H9 (cell line): Measurements from ENCODE around the gene AMER2. TPM values are rescaled to one million over a fixed set of nuclear protein-coding genes. Genes with fewer than 3 reads are reported as not detected.
A peak's percentile ranks its signal among the peaks of the same experiment; 100 is the strongest.

Experiments used
- DNase-seq: peaks from one replicate; pipeline ENCODE4 v3.0.0-alpha.2; 2017
- H2AFZ ChIP-seq: one replicate; pipeline ENCODE4 v1.6.1; 2013; ENCODE audit warnings: mild to moderate bottlenecking, low read length, control low read depth, moderate library complexity
- H2AK5ac ChIP-seq: 2 replicates; pipeline ENCODE4 v1.6.1; 2013; ENCODE audit warnings: low read length, control low read depth, mixed read lengths; ENCODE audit not compliant: insufficient read length
- H2BK120ac ChIP-seq: one replicate; pipeline ENCODE4 v1.6.1; 2013; ENCODE audit warnings: low read depth, mild to moderate bottlenecking, low read length, control low read depth, inconsistent platforms; ENCODE audit not compliant: poor library complexity, severe bottlenecking
- H2BK12ac ChIP-seq: 2 replicates; pipeline ENCODE4 v1.6.1; 2013; ENCODE audit warnings: low read length, control low read depth, mixed read lengths, low read depth; ENCODE audit not compliant: insufficient read length
- H2BK15ac ChIP-seq: 2 replicates; pipeline ENCODE4 v1.6.1; 2013; ENCODE audit warnings: low read depth, low read length, control low read depth
- H2BK20ac ChIP-seq: one replicate; pipeline ENCODE4 v1.6.1; 2013; ENCODE audit warnings: low read depth, mild to moderate bottlenecking, low read length, control low read depth, inconsistent platforms; ENCODE audit not compliant: poor library complexity, severe bottlenecking
- H2BK5ac ChIP-seq: 2 replicates; pipeline ENCODE4 v1.6.1; 2013; ENCODE audit warnings: low read length, control low read depth, mixed read lengths; ENCODE audit not compliant: insufficient read length
- H3K14ac ChIP-seq: 2 replicates; pipeline ENCODE4 v1.6.1; 2013; ENCODE audit warnings: low read length, control low read depth; ENCODE audit not compliant: insufficient read depth
- H3K18ac ChIP-seq: 2 replicates; pipeline ENCODE4 v1.6.1; 2013; ENCODE audit warnings: low read depth, mild to moderate bottlenecking, mixed read lengths, low read length, control low read depth; ENCODE audit not compliant: insufficient read length
- H3K23ac ChIP-seq: 2 replicates; pipeline ENCODE4 v1.6.1; 2013; ENCODE audit warnings: low read length, control low read depth, mixed read lengths, low read depth; ENCODE audit not compliant: insufficient read length
- H3K23me2 ChIP-seq: 2 replicates; pipeline ENCODE4 v1.6.1; 2013; ENCODE audit warnings: low read depth, mild to moderate bottlenecking, mixed read lengths, low read length, control low read depth; ENCODE audit not compliant: insufficient read length, poor library complexity, severe bottlenecking
- H3K27ac ChIP-seq: 2 replicates; pipeline ENCODE4 v1.5.1; 2013; ENCODE audit warnings: low read length, control low read depth, mixed read lengths, low read depth; ENCODE audit not compliant: insufficient read length
- H3K27me3 ChIP-seq: 2 replicates; pipeline ENCODE4 v1.6.1; 2013; ENCODE audit warnings: low read length, control low read depth, inconsistent platforms; ENCODE audit not compliant: insufficient read depth
- H3K4ac ChIP-seq: 2 replicates; pipeline ENCODE4 v1.6.1; 2013; ENCODE audit warnings: low read depth, mild to moderate bottlenecking, control low read depth, inconsistent platforms, low read length, moderate library complexity
- H3K4me1 ChIP-seq: 2 replicates; pipeline ENCODE4 v1.6.1; 2013; ENCODE audit warnings: low read length, control low read depth, inconsistent platforms; ENCODE audit not compliant: insufficient read depth
- H3K4me2 ChIP-seq: 2 replicates; pipeline ENCODE4 v1.6.1; 2013; ENCODE audit warnings: low read length, control low read depth, mixed read lengths; ENCODE audit not compliant: insufficient read length, insufficient read depth
- H3K56ac ChIP-seq: 2 replicates; pipeline ENCODE4 v1.6.1; 2013; ENCODE audit warnings: low read depth, mild to moderate bottlenecking, mixed read lengths, low read length, control low read depth; ENCODE audit not compliant: insufficient read length
- H3K79me1 ChIP-seq: 2 replicates; pipeline ENCODE4 v1.6.1; 2013; ENCODE audit warnings: low read depth, mild to moderate bottlenecking, moderate library complexity, low read length, control low read depth, inconsistent platforms; ENCODE audit not compliant: insufficient read depth, poor library complexity, severe bottlenecking
- H3K79me2 ChIP-seq: 2 replicates; pipeline ENCODE4 v1.6.1; 2013; ENCODE audit warnings: low read length, control low read depth, inconsistent platforms; ENCODE audit not compliant: insufficient read depth
- H3K9ac ChIP-seq: 2 replicates; pipeline ENCODE4 v1.6.1; 2013; ENCODE audit warnings: low read length, control low read depth, mixed read lengths; ENCODE audit not compliant: insufficient read length; ENCODE audit errors: extremely low read depth
- H3K9me3 ChIP-seq: one replicate; pipeline ENCODE4 v1.6.1; 2013; ENCODE audit warnings: low read depth, low read length, inconsistent platforms; ENCODE audit not compliant: control insufficient read depth
- H3T11ph ChIP-seq: one replicate; pipeline ENCODE4 v1.6.1; 2013; ENCODE audit warnings: mild to moderate bottlenecking, low read length, control low read depth, inconsistent platforms
- H4K20me1 ChIP-seq: one replicate; pipeline ENCODE4 v1.6.1; 2013; ENCODE audit not compliant: control insufficient read depth, insufficient read length, insufficient read depth
- H4K5ac ChIP-seq: 2 replicates; pipeline ENCODE4 v1.6.1; 2013; ENCODE audit warnings: low read depth, mild to moderate bottlenecking, mixed read lengths, low read length, control low read depth; ENCODE audit not compliant: insufficient read length
- H4K8ac ChIP-seq: replicated peaks from 2 replicates; pipeline ENCODE4 v1.6.1; 2013; ENCODE audit warnings: low read length, control low read depth, mixed read lengths, low read depth; ENCODE audit not compliant: insufficient read length
- H4K91ac ChIP-seq: 2 replicates; pipeline ENCODE4 v1.6.1; 2013; ENCODE audit warnings: low read depth, mild to moderate bottlenecking, moderate library complexity, mixed read lengths, low read length, control low read depth; ENCODE audit not compliant: insufficient read length
- H3K27ac Mint-ChIP-seq, 3 experiments: 2 replicates in 2 of 3; 3 replicates in 1 of 3; pipeline ENCODE4 v1.8.0; 2020 to 2021; ENCODE audit warnings: mixed read lengths in 3 of 3, mild to moderate bottlenecking in 1 of 3, moderate library complexity in 1 of 3
- H3K27me3 Mint-ChIP-seq: 2 replicates; pipeline ENCODE4 v1.8.0; 2021; ENCODE audit warnings: low read depth, mild to moderate bottlenecking, moderate library complexity, mixed read lengths
- H3K36me3 Mint-ChIP-seq, 3 experiments: 2 replicates in 2 of 3; 3 replicates in 1 of 3; pipeline ENCODE4 v1.8.0; 2020 to 2021; ENCODE audit warnings: low read depth in 3 of 3, mixed read lengths in 3 of 3; ENCODE audit not compliant: insufficient read depth in 1 of 3
- H3K4me1 Mint-ChIP-seq, 2 experiments: 2 replicates each; pipeline ENCODE4 v1.8.0; 2020; ENCODE audit warnings: mixed read lengths in 2 of 2
- H3K4me3 Mint-ChIP-seq, 2 experiments: 2 replicates in 1 of 2; 3 replicates in 1 of 2; pipeline ENCODE4 v1.8.0; 2020 to 2021; ENCODE audit warnings: mild to moderate bottlenecking in 2 of 2, mixed read lengths in 2 of 2, moderate library complexity in 1 of 2
- H3K9me3 Mint-ChIP-seq, 2 experiments: 2 replicates in 1 of 2; 3 replicates in 1 of 2; pipeline ENCODE4 v1.8.0; 2020; ENCODE audit warnings: mild to moderate bottlenecking in 2 of 2, mixed read lengths in 2 of 2, moderate library complexity in 1 of 2
- CTCF ChIP-seq: fragments of 200-600 bp; sonication (generic); conservative IDR thresholded peaks from 3 replicates; pipeline ENCODE4 v1.8.0; 2021; ENCODE audit warnings: antibody characterized with exemption, mild to moderate bottlenecking
- WGBS: extraction: QIAGEN DNeasy Blood & Tissue Kit; methylation state at CpG from one replicate; pipeline ENCODE4 v1.1.7; 2013; ENCODE audit warnings: missing lambda C conversion rate, low lambda C conversion rate, mixed read lengths; ENCODE audit not compliant: insufficient read length; ENCODE audit errors: extremely low coverage; 5-methylcytosine and 5-hydroxymethylcytosine counted together
- total RNA-seq: library from RNA; stranded (reverse); gene quantifications from 2 replicates; pipeline ENCODE4 v1.2.1, GENCODE V29; 2021

Gene AMER2
- total RNA-seq, 1 experiment from 2014 or later = 0.02 TPM

- H3K9me3 Mint-ChIP-seq = peaks cover 6 to 7% of the 10 kb centered on the region in 2 experiments
- Histone ChIP-seq H2BK120ac (no peak overlapping the region), H3K23ac (no peak overlapping the region), H3K27me3 (no peaks in the 10 kb centered on the region), H2AFZ (no peak overlapping the region), H4K91ac (no peak overlapping the region), H2BK5ac (no peak overlapping the region), H4K20me1 (no peaks in the 10 kb centered on the region), H3K9ac (no peak overlapping the region), H3K14ac (no peak overlapping the region), H3K27ac (no peak overlapping the region), H3K79me1 (no peaks in the 10 kb centered on the region), H2BK15ac (no peak overlapping the region), H2AK5ac (no peak overlapping the region), H3K56ac (no peak overlapping the region), H3T11ph (no peak overlapping the region), H3K79me2 (no peaks in the 10 kb centered on the region), H3K4me2 (no peak overlapping the region), H4K5ac (no peak overlapping the region), H4K8ac (no peak overlapping the region), H3K4ac (no peak overlapping the region), H2BK20ac (no peak overlapping the region), H3K23me2 (no peaks in the 10 kb centered on the region), H3K18ac (no peak overlapping the region), H3K9me3 (no peaks in the 10 kb centered on the region), H2BK12ac (no peak overlapping the region), H3K4me1 (no peaks in the 10 kb centered on the region; the same call in 1 of the 2 replicates)
- no peak overlapping the region for H3K4me3 Mint-ChIP-seq
- H3K27ac Mint-ChIP-seq = peak overlapping the region in 1 of 3 experiments; percentile 28; a peak in 1 of 7 replicates
- no peak for TF ChIP-seq CTCF
- no peak for DNase-seq
- peaks cover 2 to 11% (median 5%) of the 10 kb centered on the region in 3 experiments; a peak in 5 of 7 replicates for H3K36me3 Mint-ChIP-seq
- no CpG with 5 or more reads among the region's 16 CpGs for WGBS
- H3K4me1 Mint-ChIP-seq = peaks cover 39 to 41% of the 10 kb centered on the region in 2 experiments
- H3K27me3 Mint-ChIP-seq = peaks cover 3% of the 10 kb centered on the region
Measured at GRCh38 chr13:25117312-25117711, 54.8 kb downstream of the AMER2 start.
